ENCODE measurements around the gene RIMBP2. TPM values are rescaled to one million over a fixed set of nuclear protein-coding genes. Genes with fewer than 3 reads are reported as not detected.

Gene RIMBP2
- total and polyA plus RNA-seq, 2 experiments from 2014 or later = not detected

GRCh38 chr12:130645751-130646150 is 70.3 kb downstream of the RIMBP2 start:
- H3K4me3 ChIP-seq = no peak overlapping the region
- TF ChIP-seq EZH2 (IDR thresholded peaks at IDR 0.05; ENCODE audit: insufficient read depth, poor library complexity, severe bottlenecking) (no peak), EZH2phosphoT487 (IDR thresholded peaks at IDR 0.05; ENCODE audit: insufficient read depth, low read depth) (no peak)
- DNase-seq = no peak
- H3K36me3 ChIP-seq (ENCODE audit: low read depth) = no peaks in the 10 kb centered on the region
- H2AFZ ChIP-seq = no peak overlapping the region
- no peak overlapping the region for H3K27ac ChIP-seq
- no peaks in the 10 kb centered on the region for H4K20me1 ChIP-seq (ENCODE audit: insufficient read depth)
- no peaks in the 10 kb centered on the region for H3F3A ChIP-seq (ENCODE audit: insufficient read depth)
- 32 to 46% methylated on average over 2 of the region's 2 CpGs for WGBS, 2 experiments (ENCODE audit: low coverage in 1 of 2, low lambda C conversion rate in 2 of 2, missing lambda C conversion rate in 2 of 2)
- in situ Hi-C loops (cut with MboI) = no loop called here
- H3K9me2 ChIP-seq (ENCODE audit: insufficient read depth) = no peaks in the 10 kb centered on the region
- H3K4me2 ChIP-seq (ENCODE audit: unreplicated experiment) = no peak overlapping the region
- H3K27me3 ChIP-seq (replicated peaks; ENCODE audit: insufficient read depth) = no peaks in the 10 kb centered on the region
- H3K9ac ChIP-seq = no peak overlapping the region
- H3K79me2 ChIP-seq (ENCODE audit: insufficient read depth) = no peaks in the 10 kb centered on the region
- no peaks in the 10 kb centered on the region for H3K4me1 ChIP-seq (ENCODE audit: insufficient read depth)
- no peaks in the 10 kb centered on the region for H3K9me3 ChIP-seq (ENCODE audit: low read depth)

- no peak overlapping the region for H3K4me2 ChIP-seq (ENCODE audit: unreplicated experiment)
- H3K4me1 ChIP-seq (ENCODE audit: insufficient read depth) = no peaks in the 10 kb centered on the region
- H3K79me2 ChIP-seq (ENCODE audit: insufficient read depth) = no peaks in the 10 kb centered on the region
- WGBS, 2 experiments (ENCODE audit: low coverage in 1 of 2, low lambda C conversion rate in 2 of 2, missing lambda C conversion rate in 2 of 2) = 58 to 62% methylated on average over 13 of the region's 13 CpGs
- no peak overlapping the region for H3K27ac ChIP-seq
- H3K9ac ChIP-seq = no peak overlapping the region
- in situ Hi-C loops (cut with MboI) = no loop called here
- no peaks in the 10 kb centered on the region for H3K9me3 ChIP-seq (ENCODE audit: low read depth)
- no peaks in the 10 kb centered on the region for H3F3A ChIP-seq (ENCODE audit: insufficient read depth)
- no peaks in the 10 kb centered on the region for H3K36me3 ChIP-seq (ENCODE audit: low read depth)
- no peak for DNase-seq
- no peak for TF ChIP-seq EZH2phosphoT487 (IDR thresholded peaks at IDR 0.05; ENCODE audit: insufficient read depth, low read depth)
- TF ChIP-seq EZH2 (IDR thresholded peaks at IDR 0.05; ENCODE audit: insufficient read depth, poor library complexity, severe bottlenecking) = no peak
- no peak overlapping the region for H2AFZ ChIP-seq
- H3K27me3 ChIP-seq (replicated peaks; ENCODE audit: insufficient read depth) = no peaks in the 10 kb centered on the region
- no peak overlapping the region for H3K4me3 ChIP-seq
- H4K20me1 ChIP-seq (ENCODE audit: insufficient read depth) = no peaks in the 10 kb centered on the region
- H3K9me2 ChIP-seq (ENCODE audit: insufficient read depth) = no peaks in the 10 kb centered on the region
These were observed 71.5 kb downstream of the RIMBP2 start for GRCh38 chr12:130644566-130644965.

- H3K9me3 ChIP-seq (ENCODE audit: low read depth) = no peaks in the 10 kb centered on the region
- in situ Hi-C loops (cut with MboI) = no loop called here
These were observed 72.0 kb downstream of the RIMBP2 start for GRCh38 chr12:130644146-130644545.

GRCh38 chr12:130642856-130643255 is 73.2 kb downstream of the RIMBP2 start:
- DNase-seq = no peak
- Histone ChIP-seq H3K4me2 (ENCODE audit: unreplicated experiment) (no peak overlapping the region), H3K4me3 (no peak overlapping the region), H3K9me2 (ENCODE audit: insufficient read depth) (no peaks in the 10 kb centered on the region), H3K79me2 (ENCODE audit: insufficient read depth) (no peaks in the 10 kb centered on the region), H3K4me1 (ENCODE audit: insufficient read depth) (no peaks in the 10 kb centered on the region), H3K27ac (no peak overlapping the region), H3K9me3 (ENCODE audit: low read depth) (no peaks in the 10 kb centered on the region), H3F3A (ENCODE audit: insufficient read depth) (no peaks in the 10 kb centered on the region), H3K36me3 (ENCODE audit: low read depth) (no peaks in the 10 kb centered on the region), H2AFZ (no peak overlapping the region), H4K20me1 (ENCODE audit: insufficient read depth) (no peaks in the 10 kb centered on the region), H3K9ac (no peak overlapping the region), H3K27me3 (replicated peaks; ENCODE audit: insufficient read depth) (no peaks in the 10 kb centered on the region)
- 55 to 56% methylated on average over 14 to 15 of the region's 15 CpGs for WGBS, 2 experiments (ENCODE audit: low coverage in 1 of 2, low lambda C conversion rate in 2 of 2, missing lambda C conversion rate in 2 of 2)
- TF ChIP-seq EZH2 (IDR thresholded peaks at IDR 0.05; ENCODE audit: insufficient read depth, poor library complexity, severe bottlenecking) = no peak
- TF ChIP-seq EZH2phosphoT487 (IDR thresholded peaks at IDR 0.05; ENCODE audit: insufficient read depth, low read depth) = no peak
- in situ Hi-C loops (cut with MboI) = no loop called here

More at GRCh38 chr12:130644146-130644545, 72.0 kb downstream of the RIMBP2 start:
- no peaks in the 10 kb centered on the region for H3F3A ChIP-seq (ENCODE audit: insufficient read depth)
- H3K79me2 ChIP-seq (ENCODE audit: insufficient read depth) = no peaks in the 10 kb centered on the region
- no peak overlapping the region for H3K9ac ChIP-seq
- WGBS, 2 experiments (ENCODE audit: low coverage in 1 of 2, low lambda C conversion rate in 2 of 2, missing lambda C conversion rate in 2 of 2) = 49 to 59% methylated on average over 12 of the region's 12 CpGs
- H2AFZ ChIP-seq = no peak overlapping the region
- H3K9me2 ChIP-seq (ENCODE audit: insufficient read depth) = no peaks in the 10 kb centered on the region
- no peaks in the 10 kb centered on the region for H3K4me1 ChIP-seq (ENCODE audit: insufficient read depth)
- no peak overlapping the region for H3K4me3 ChIP-seq
- no peak for DNase-seq
- TF ChIP-seq EZH2phosphoT487 (IDR thresholded peaks at IDR 0.05; ENCODE audit: insufficient read depth, low read depth) = no peak
- TF ChIP-seq EZH2 (IDR thresholded peaks at IDR 0.05; ENCODE audit: insufficient read depth, poor library complexity, severe bottlenecking) = no peak
- no peaks in the 10 kb centered on the region for H4K20me1 ChIP-seq (ENCODE audit: insufficient read depth)
- no peak overlapping the region for H3K4me2 ChIP-seq (ENCODE audit: unreplicated experiment)
- no peaks in the 10 kb centered on the region for H3K36me3 ChIP-seq (ENCODE audit: low read depth)
- H3K27me3 ChIP-seq (replicated peaks; ENCODE audit: insufficient read depth) = no peaks in the 10 kb centered on the region
- H3K27ac ChIP-seq = no peak overlapping the region
